Measurements from ENCODE around the gene CRADD. TPM values are rescaled to one million over a fixed set of nuclear protein-coding genes. Genes with fewer than 3 reads are reported as not detected.

Gene CRADD
- total and polyA plus RNA-seq, 2 donors: 13.9 to 17.1 TPM

DNA sequence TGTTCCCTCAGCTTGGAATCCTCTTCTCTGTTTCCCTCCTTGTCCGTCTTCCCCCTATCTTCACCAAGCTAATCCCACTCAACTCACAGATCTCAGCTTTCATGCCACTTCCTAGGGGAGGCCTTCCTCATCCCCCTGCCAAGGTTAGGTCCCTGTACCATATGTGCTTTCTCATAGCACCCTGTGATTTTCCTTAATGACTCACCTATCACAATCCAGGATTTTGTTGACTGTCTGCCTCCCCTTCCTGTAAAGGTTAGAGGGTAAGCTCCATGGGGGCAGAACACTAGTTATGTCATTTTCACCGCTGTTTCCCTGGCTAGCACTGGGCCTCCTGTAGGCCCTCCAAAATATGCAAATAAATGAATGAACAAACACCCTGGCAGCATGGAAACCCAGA lies 57.6 kb downstream of the CRADD start:
- Histone ChIP-seq H3K9me3 (ENCODE audit: control insufficient read depth in 2 of 2, insufficient read depth in 1 of 2, low read length in 1 of 2) (no peaks in the 10 kb centered on the region), H3K4me3 (ENCODE audit: low read length in 2 of 2) (no peak overlapping the region), H3K36me3 (ENCODE audit: control insufficient read depth in 2 of 2, insufficient read depth in 2 of 2, low read length in 1 of 2) (peaks cover 0 to 6% of the 10 kb centered on the region in 2 donors), H3K4me1 (ENCODE audit: control insufficient read depth in 2 of 2, insufficient read depth in 2 of 2, low read length in 2 of 2) (no peaks in the 10 kb centered on the region), H3K27ac (ENCODE audit: low read depth in 1 of 2, low read length in 1 of 2) (no peak overlapping the region), H3K27me3 (ENCODE audit: control insufficient read depth in 2 of 2, insufficient read depth in 1 of 2, low read length in 1 of 2) (no peaks in the 10 kb centered on the region)
- DNase-seq (ENCODE audit: low read depth in 6 of 9, low spot score in 9 of 9): no peak
- 99% methylated on average over 2 of the region's 2 CpGs for WGBS

DNA sequence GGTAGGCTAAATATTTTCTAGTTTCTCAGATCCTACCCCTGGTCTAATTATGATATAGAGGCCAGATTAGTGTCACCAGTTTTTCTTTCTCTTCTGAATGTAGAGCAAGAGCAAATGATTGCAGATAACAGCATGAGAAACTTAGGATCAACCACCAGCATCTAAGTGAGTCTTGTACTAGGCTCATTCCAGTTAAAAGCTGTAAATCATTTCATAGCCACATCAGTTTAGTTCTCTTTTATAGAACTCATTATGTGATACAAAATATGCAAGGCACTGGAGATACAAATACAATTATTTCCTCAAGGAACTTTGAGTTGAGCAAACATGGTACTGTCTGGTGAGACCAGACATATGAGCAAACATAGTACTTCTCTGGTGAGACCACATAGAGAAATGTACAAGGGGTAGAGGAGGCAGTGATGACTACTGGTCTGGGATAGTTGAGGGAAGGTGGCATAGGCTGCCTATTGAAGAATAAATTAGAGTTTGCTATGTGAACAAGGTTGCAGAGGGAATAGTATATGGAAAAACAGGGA lies 59.5 kb downstream of the CRADD start:
- Histone ChIP-seq H3K4me1 (ENCODE audit: control insufficient read depth in 2 of 2, insufficient read depth in 2 of 2, low read length in 2 of 2) (peaks cover 2 to 3% of the 10 kb centered on the region in 2 donors), H3K36me3 (ENCODE audit: control insufficient read depth in 2 of 2, insufficient read depth in 2 of 2, low read length in 1 of 2) (peaks cover 0 to 6% of the 10 kb centered on the region in 2 donors)

DNA sequence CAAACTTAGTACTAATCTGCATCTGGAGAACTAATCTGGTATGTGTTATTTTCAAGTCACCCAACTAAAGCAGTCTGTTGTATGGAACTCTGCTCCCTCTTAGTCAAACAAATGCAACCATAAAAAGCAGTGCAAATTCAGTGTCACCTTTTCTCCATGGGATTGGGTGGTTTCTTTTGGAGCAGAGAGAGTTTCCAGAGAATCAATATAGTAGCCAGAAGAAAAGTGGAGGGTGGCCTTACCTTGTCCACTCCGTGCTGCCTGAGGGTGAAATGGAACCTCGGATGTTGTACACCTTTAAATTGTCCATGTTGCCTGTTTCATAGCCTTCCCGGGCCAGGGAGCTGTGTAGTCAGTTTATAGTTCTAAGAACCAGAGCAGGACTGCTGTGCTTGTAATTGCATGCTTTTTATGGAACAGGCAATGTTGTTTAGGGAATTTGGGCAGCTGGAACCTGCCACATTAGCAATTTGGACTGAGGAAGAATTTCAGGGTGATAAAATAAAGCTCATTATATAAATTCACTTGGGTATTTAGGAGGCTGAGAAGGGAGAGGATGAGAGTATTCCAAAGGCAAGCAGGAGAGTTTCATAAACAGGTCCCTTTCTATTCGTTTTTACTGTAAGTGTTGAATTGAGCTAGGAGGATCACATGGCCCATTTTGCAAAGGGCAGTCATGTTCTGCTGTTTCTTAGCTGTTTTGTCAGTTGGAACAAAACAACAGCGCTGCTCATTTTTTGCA lies 60.5 kb downstream of the CRADD start:
- 82% methylated on average over 5 of the region's 5 CpGs for WGBS
- Histone ChIP-seq H3K4me3 (ENCODE audit: low read length in 2 of 2) (no peak overlapping the region), H3K27ac (ENCODE audit: low read depth in 1 of 2, low read length in 1 of 2) (no peak overlapping the region), H3K4me1 (ENCODE audit: control insufficient read depth in 2 of 2, insufficient read depth in 2 of 2, low read length in 2 of 2) (peaks cover 5 to 9% of the 10 kb centered on the region in 2 donors), H3K9me3 (ENCODE audit: control insufficient read depth in 2 of 2, insufficient read depth in 1 of 2, low read length in 1 of 2) (no peaks in the 10 kb centered on the region), H3K36me3 (ENCODE audit: control insufficient read depth in 2 of 2, insufficient read depth in 2 of 2, low read length in 1 of 2) (peaks cover 0 to 6% of the 10 kb centered on the region in 2 donors), H3K27me3 (ENCODE audit: control insufficient read depth in 2 of 2, insufficient read depth in 1 of 2, low read length in 1 of 2) (peaks cover 0 to 10% of the 10 kb centered on the region in 2 donors)
- no peak for DNase-seq (ENCODE audit: low read depth in 6 of 9, low spot score in 9 of 9)

More for the DNA sequence above, 59.5 kb downstream of the CRADD start:
- Histone ChIP-seq H3K4me3 (ENCODE audit: low read length in 2 of 2) (no peak overlapping the region), H3K27ac (ENCODE audit: low read depth in 1 of 2, low read length in 1 of 2) (no peak overlapping the region), H3K27me3 (ENCODE audit: control insufficient read depth in 2 of 2, insufficient read depth in 1 of 2, low read length in 1 of 2) (peaks cover 0 to 3% of the 10 kb centered on the region in 2 donors), H3K9me3 (ENCODE audit: control insufficient read depth in 2 of 2, insufficient read depth in 1 of 2, low read length in 1 of 2) (no peaks in the 10 kb centered on the region)
- no peak for DNase-seq (ENCODE audit: low read depth in 6 of 9, low spot score in 9 of 9)

DNA sequence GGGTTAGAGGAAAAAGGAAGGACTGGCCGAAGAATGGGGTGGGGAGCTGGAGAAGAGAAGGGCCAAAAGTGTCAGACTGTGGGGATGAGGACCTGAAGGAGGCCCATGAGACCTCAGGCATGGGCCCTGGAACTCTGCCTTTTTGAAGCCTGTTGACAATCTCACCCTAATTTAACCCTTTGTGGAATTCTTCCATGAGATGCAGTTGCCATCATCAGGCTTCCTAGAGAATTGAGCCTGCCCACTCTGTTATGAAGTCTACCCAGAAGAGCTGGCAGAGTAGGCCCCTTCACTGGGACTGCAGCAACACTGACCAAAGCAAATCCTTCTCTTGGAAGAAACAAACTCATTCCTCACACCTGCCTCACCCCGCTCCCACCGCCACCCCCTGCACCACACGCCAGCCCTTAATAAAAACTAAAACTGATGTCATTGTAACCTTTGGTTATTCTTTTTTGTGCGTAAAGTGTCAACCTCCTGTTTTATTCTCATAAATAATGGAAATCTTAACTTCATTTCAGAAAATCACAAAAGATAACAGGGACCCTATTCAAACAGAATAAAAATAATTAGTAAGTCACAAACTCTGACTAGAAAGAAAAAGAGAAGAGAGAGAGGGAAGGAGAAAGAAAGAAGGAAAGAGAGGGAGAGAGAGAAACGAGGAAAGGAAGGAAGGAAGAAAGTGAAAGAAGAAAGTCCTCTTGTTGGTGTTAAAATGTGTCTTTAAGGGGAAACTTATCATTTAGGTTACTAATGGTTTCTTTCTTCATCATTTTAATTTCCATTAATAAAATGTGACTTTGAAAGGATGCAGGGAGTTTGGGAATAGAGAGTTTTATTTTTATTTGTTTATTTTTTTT lies 61.3 kb downstream of the CRADD start:
- no peak overlapping the region for H3K4me3 ChIP-seq (ENCODE audit: low read length in 2 of 2)
- no peak overlapping the region for H3K27ac ChIP-seq (ENCODE audit: low read depth in 1 of 2, low read length in 1 of 2)
- WGBS: 87% methylated on average over 6 of the region's 6 CpGs
- peaks cover 5 to 11% of the 10 kb centered on the region in 2 donors for H3K4me1 ChIP-seq (ENCODE audit: control insufficient read depth in 2 of 2, insufficient read depth in 2 of 2, low read length in 2 of 2)
- H3K9me3 ChIP-seq (ENCODE audit: control insufficient read depth in 2 of 2, insufficient read depth in 1 of 2, low read length in 1 of 2): no peaks in the 10 kb centered on the region
- no peak for DNase-seq (ENCODE audit: low read depth in 6 of 9, low spot score in 9 of 9)
- peaks cover 0 to 6% of the 10 kb centered on the region in 2 donors for H3K36me3 ChIP-seq (ENCODE audit: control insufficient read depth in 2 of 2, insufficient read depth in 2 of 2, low read length in 1 of 2)
- peaks cover 0 to 14% of the 10 kb centered on the region in 2 donors for H3K27me3 ChIP-seq (ENCODE audit: control insufficient read depth in 2 of 2, insufficient read depth in 1 of 2, low read length in 1 of 2)

DNA sequence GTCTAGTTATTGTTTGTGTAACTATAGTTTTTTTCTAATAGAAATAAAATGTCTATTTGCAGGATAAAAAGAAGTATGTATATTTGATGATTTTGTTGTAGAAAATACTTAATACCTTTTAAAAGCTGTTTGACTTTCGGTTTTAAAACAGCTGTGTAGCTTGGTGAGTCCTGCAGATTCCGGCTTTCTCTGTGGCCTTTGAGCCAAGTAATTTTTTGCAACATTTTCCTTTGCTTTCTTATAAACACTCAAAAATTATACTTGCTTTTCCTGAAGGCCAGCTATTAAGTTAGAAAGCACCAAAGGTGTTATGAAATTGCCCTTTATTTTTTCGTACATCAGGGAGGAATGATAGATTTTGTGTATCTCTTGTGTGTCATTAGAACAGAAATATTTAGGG lies 63.6 kb downstream of the CRADD start:
- Histone ChIP-seq H3K9me3 (ENCODE audit: control insufficient read depth in 2 of 2, insufficient read depth in 1 of 2, low read length in 1 of 2) (no peaks in the 10 kb centered on the region), H3K27ac (ENCODE audit: low read depth in 1 of 2, low read length in 1 of 2) (peak overlapping the region in 1 of 2 donors; percentile 5), H3K27me3 (ENCODE audit: control insufficient read depth in 2 of 2, insufficient read depth in 1 of 2, low read length in 1 of 2) (peaks cover 0 to 14% of the 10 kb centered on the region in 2 donors), H3K4me1 (ENCODE audit: control insufficient read depth in 2 of 2, insufficient read depth in 2 of 2, low read length in 2 of 2) (peaks cover 5 to 11% of the 10 kb centered on the region in 2 donors), H3K36me3 (ENCODE audit: control insufficient read depth in 2 of 2, insufficient read depth in 2 of 2, low read length in 1 of 2) (no peaks in the 10 kb centered on the region), H3K4me3 (ENCODE audit: low read length in 2 of 2) (no peak overlapping the region)
- WGBS: 15% methylated on average over 3 of the region's 3 CpGs
- no peak for DNase-seq (ENCODE audit: low read depth in 6 of 9, low spot score in 9 of 9)

DNA sequence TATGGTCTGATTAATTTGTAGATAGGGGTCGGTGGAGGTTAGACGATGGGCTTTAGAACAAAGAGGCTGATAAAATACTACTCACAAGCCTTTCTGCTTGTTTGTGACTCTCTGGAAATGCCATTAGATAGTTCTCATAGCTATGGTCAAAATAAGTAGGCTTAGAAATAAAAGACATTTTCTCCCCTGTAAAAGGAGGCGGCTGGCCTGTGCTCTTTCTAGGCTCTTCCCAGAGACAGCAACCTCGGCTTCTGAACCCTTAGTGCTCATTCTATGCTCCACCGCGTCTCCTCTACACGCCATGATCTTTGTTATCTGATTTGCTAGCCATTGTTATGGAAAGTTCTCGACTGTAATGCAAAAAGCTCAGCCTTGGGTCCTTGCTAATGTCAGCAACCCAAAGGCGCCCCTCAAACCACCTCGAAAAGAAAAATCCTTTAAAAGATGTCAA lies 64.5 kb downstream of the CRADD start:
- Histone ChIP-seq H3K27me3 (ENCODE audit: control insufficient read depth in 2 of 2, insufficient read depth in 1 of 2, low read length in 1 of 2) (peaks cover 0 to 14% of the 10 kb centered on the region in 2 donors), H3K27ac (ENCODE audit: low read depth in 1 of 2, low read length in 1 of 2) (peak overlapping the region; percentile 72 to 85), H3K4me3 (ENCODE audit: low read length in 2 of 2) (peak overlapping the region; percentile 59), H3K36me3 (ENCODE audit: control insufficient read depth in 2 of 2, insufficient read depth in 2 of 2, low read length in 1 of 2) (no peaks in the 10 kb centered on the region), H3K4me1 (ENCODE audit: control insufficient read depth in 2 of 2, insufficient read depth in 2 of 2, low read length in 2 of 2) (peaks cover 5 to 11% of the 10 kb centered on the region in 2 donors), H3K9me3 (ENCODE audit: control insufficient read depth in 2 of 2, insufficient read depth in 1 of 2, low read length in 1 of 2) (no peaks in the 10 kb centered on the region)
- peak in 5 of 9 donors; percentile 8 to 32 (median 13) for DNase-seq (ENCODE audit: low read depth in 6 of 9, low spot score in 9 of 9)
- 11% methylated on average over 10 of the region's 10 CpGs for WGBS

DNA sequence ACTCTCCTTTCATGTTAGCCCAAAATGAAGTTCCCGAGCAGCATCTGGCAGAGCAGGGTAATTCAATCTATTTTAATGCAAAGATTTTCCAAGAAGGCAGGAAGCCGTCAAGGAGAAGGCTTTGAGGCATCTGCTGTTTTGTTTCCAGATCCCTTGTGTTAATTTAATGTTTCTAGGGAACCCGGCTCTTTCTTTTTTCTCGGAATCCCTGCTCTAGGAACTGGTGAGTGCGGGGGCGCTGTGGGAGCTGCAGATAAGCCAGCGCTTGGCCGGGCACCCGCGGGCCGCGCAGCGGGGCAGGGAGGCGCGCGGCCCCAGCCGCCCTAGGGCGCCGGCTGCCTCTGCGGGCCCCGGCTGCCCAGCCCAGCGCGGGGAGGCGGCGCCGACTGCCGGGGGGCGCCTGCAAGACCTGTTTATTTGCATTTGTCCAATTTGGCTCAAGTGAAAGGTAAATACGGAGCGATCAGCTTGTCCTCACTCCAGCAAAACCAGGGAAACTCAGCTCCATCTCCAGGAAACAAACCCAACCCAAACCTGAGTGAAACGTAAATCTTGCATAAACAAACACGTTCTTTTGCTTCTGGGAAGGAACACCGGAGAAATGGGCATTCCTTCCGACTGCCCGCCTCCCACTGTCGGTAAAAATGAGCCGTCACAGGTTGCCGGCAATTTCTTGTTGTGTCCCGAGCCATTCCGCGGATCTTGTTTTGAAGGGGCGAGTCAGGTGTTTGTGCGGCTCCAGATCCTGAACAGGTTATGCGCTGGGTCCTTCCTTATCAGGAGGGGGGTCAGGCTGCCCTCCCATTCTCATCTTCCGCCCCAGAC lies 65.1 kb downstream of the CRADD start:
- 1% methylated on average over 45 of the region's 45 CpGs for WGBS
- H3K27me3 ChIP-seq (ENCODE audit: control insufficient read depth in 2 of 2, insufficient read depth in 1 of 2, low read length in 1 of 2): peaks cover 0 to 14% of the 10 kb centered on the region in 2 donors
- no peaks in the 10 kb centered on the region for H3K36me3 ChIP-seq (ENCODE audit: control insufficient read depth in 2 of 2, insufficient read depth in 2 of 2, low read length in 1 of 2)
- H3K9me3 ChIP-seq (ENCODE audit: control insufficient read depth in 2 of 2, insufficient read depth in 1 of 2, low read length in 1 of 2): no peaks in the 10 kb centered on the region
- DNase-seq (ENCODE audit: low read depth in 6 of 9, low spot score in 9 of 9): peak; percentile 17 to 69 (median 34)
- peak overlapping the region; percentile 59 for H3K4me3 ChIP-seq (ENCODE audit: low read length in 2 of 2)
- peak overlapping the region; percentile 73 to 85 for H3K27ac ChIP-seq (ENCODE audit: low read depth in 1 of 2, low read length in 1 of 2)
- peaks cover 5 to 11% of the 10 kb centered on the region in 2 donors for H3K4me1 ChIP-seq (ENCODE audit: control insufficient read depth in 2 of 2, insufficient read depth in 2 of 2, low read length in 2 of 2)

DNA sequence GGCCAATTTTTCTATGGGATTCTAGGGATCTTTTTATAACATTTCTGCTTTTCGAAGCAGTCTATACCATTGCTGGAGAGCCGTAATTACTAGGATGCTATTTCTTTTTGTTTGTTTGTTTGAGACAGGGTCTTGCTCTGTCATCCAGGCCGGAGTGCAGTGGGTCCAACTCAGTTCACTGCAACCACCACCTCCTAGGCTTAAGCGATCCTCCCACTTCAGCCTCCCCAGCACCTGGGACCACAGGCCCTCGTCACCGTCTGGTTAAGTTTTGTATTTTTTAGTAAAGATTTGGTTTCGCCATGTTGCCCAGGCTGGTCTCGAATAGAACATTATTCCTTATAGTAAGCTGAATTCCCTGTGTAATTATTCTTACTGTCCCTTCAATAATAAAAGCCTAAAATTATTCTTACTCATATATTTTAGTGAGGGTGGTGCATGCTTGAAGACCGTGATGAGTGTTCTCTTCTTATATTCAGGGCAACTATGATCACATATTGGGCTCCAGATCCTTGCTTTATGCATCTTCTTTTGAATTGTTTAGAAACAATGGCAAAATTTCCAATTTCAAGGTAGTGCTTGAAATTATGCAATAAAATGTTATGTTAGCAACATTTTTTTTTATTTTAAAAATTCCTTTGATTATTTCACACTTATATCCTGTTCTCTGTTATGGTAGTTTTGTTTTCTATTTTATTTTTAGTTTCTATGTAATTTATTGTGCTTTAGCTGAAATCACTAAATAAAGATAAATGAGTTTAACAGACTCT lies 66.2 kb downstream of the CRADD start:
- H3K4me3 ChIP-seq (ENCODE audit: low read length in 2 of 2): no peak overlapping the region
- no peaks in the 10 kb centered on the region for H3K36me3 ChIP-seq (ENCODE audit: control insufficient read depth in 2 of 2, insufficient read depth in 2 of 2, low read length in 1 of 2)
- H3K4me1 ChIP-seq (ENCODE audit: control insufficient read depth in 2 of 2, insufficient read depth in 2 of 2, low read length in 2 of 2): peaks cover 5 to 11% of the 10 kb centered on the region in 2 donors
- peaks cover 0 to 14% of the 10 kb centered on the region in 2 donors for H3K27me3 ChIP-seq (ENCODE audit: control insufficient read depth in 2 of 2, insufficient read depth in 1 of 2, low read length in 1 of 2)
- no peaks in the 10 kb centered on the region for H3K9me3 ChIP-seq (ENCODE audit: control insufficient read depth in 2 of 2, insufficient read depth in 1 of 2, low read length in 1 of 2)
- peak overlapping the region in 1 of 2 donors; percentile 70 for H3K27ac ChIP-seq (ENCODE audit: low read depth in 1 of 2, low read length in 1 of 2)
- no peak for DNase-seq (ENCODE audit: low read depth in 6 of 9, low spot score in 9 of 9)
- WGBS: 91% methylated on average over 9 of the region's 9 CpGs

All from thymus (tissue), 11 donors.